ENCODE results near the gene CDC42EP3.
A peak's percentile ranks its signal among the peaks of the same experiment; 100 is the strongest.

Gene CDC42EP3

DNA sequence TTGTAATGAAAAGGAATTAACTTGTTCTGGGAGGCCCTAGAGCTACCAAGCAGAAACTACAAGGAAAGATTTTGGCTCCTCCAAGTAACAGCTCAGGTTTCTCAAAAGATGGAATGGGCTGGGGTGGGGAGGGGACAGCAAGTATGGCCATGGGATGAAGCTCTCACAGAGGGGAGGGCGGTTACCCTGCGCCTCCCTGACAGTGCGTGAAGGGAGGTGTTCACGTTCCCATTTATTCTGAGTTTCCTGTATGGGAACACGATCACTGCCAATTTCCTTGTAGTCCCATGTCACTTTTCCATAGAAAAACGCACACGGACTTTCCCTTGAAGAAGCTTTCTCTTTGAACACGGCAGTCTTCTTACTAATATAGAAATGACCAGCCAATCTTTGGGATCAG, 17.0 kb downstream of the CDC42EP3 start:
- Histone ChIP-seq H3K79me2 (ENCODE audit: low read length) (peaks cover 85% of the 10 kb centered on the region), H2AFZ (ENCODE audit: low read depth, low read length) (no peak overlapping the region), H3K36me3 (replicated peaks; ENCODE audit: low read depth, low read length) (peaks cover 19% of the 10 kb centered on the region), H3K27ac (ENCODE audit: low read length) (peak overlapping the region; percentile 95), H4K20me1 (ENCODE audit: insufficient read depth, low read length) (peaks cover 25% of the 10 kb centered on the region; the same call in 1 of the 2 replicates), H3K9me3 (ENCODE audit: insufficient read depth, low read length) (no peaks in the 10 kb centered on the region), H3K27me3 (ENCODE audit: low read depth, low read length) (no peaks in the 10 kb centered on the region), H3K4me1 (ENCODE audit: low read length) (peaks cover 85% of the 10 kb centered on the region), H3K4me2 (ENCODE audit: low read length) (peak overlapping the region; percentile 98), H3K9ac (ENCODE audit: low read length) (peak overlapping the region; percentile 82), H3K4me3 (ENCODE audit: low read length) (peak overlapping the region; percentile 75)
- TF ChIP-seq, protein P1, sequence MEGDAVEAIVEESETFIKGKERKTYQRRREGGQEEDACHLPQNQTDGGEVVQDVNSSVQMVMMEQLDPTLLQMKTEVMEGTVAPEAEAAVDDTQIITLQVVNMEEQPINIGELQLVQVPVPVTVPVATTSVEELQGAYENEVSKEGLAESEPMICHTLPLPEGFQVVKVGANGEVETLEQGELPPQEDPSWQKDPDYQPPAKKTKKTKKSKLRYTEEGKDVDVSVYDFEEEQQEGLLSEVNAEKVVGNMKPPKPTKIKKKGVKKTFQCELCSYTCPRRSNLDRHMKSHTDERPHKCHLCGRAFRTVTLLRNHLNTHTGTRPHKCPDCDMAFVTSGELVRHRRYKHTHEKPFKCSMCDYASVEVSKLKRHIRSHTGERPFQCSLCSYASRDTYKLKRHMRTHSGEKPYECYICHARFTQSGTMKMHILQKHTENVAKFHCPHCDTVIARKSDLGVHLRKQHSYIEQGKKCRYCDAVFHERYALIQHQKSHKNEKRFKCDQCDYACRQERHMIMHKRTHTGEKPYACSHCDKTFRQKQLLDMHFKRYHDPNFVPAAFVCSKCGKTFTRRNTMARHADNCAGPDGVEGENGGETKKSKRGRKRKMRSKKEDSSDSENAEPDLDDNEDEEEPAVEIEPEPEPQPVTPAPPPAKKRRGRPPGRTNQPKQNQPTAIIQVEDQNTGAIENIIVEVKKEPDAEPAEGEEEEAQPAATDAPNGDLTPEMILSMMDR (IDR thresholded peaks at IDR 0.05; ENCODE audit: low read depth, low read length), result no peak
- no peak for TF ChIP-seq EZH2phosphoT487 (IDR thresholded peaks at IDR 0.05; ENCODE audit: low read depth)

DNA sequence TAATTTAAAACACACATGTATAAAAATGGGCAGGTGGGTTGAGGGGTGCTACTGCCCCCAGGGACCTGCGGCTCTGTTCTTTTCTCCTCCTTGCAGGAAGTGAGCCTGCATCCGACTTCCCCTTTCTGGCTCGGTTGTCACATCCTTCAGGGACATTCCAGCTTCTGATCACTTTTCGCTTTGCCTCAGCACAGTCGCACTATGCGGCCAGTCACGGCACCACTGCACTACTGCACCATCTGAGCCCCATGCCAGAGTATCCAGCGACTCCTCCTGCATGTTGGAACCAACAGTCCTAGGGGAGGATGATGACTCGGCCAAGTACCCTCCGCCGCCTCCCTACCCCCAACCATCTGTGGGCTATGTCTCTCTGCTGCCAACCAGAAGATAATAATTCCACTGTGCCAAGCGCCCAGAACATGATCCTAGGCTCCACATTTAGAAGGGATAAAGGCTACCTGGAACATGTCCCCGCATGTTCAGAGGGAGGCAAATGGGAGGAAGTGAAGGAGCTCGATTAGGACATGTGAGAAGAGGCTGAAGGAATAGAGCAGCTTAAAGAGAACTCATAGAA, 17.6 kb downstream of the CDC42EP3 start:
- no peaks in the 10 kb centered on the region for H3K27me3 ChIP-seq (ENCODE audit: low read depth, low read length)
- H3K4me2 ChIP-seq (ENCODE audit: low read length), result peak overlapping the region; percentile 98
- peak overlapping the region; percentile 82 for H3K9ac ChIP-seq (ENCODE audit: low read length)
- no peak for TF ChIP-seq EZH2phosphoT487 (IDR thresholded peaks at IDR 0.05; ENCODE audit: low read depth)
- TF ChIP-seq, protein P1 (IDR thresholded peaks at IDR 0.05; ENCODE audit: low read depth, low read length), result 0 out of 2 replicates have a peak, but pooled peaks have one; percentile 5
- H4K20me1 ChIP-seq (ENCODE audit: insufficient read depth, low read length), result peaks cover 20% of the 10 kb centered on the region; the same call in 1 of the 2 replicates
- H3K79me2 ChIP-seq (ENCODE audit: low read length), result peaks cover 83% of the 10 kb centered on the region
- H3K27ac ChIP-seq (ENCODE audit: low read length), result peak overlapping the region; percentile 95
- H3K9me3 ChIP-seq (ENCODE audit: insufficient read depth, low read length), result no peaks in the 10 kb centered on the region
- H2AFZ ChIP-seq (ENCODE audit: low read depth, low read length), result no peak overlapping the region
- peak overlapping the region; percentile 75 for H3K4me3 ChIP-seq (ENCODE audit: low read length)
- peaks cover 79% of the 10 kb centered on the region for H3K4me1 ChIP-seq (ENCODE audit: low read length)
- H3K36me3 ChIP-seq (replicated peaks; ENCODE audit: low read depth, low read length), result peaks cover 19% of the 10 kb centered on the region

DNA sequence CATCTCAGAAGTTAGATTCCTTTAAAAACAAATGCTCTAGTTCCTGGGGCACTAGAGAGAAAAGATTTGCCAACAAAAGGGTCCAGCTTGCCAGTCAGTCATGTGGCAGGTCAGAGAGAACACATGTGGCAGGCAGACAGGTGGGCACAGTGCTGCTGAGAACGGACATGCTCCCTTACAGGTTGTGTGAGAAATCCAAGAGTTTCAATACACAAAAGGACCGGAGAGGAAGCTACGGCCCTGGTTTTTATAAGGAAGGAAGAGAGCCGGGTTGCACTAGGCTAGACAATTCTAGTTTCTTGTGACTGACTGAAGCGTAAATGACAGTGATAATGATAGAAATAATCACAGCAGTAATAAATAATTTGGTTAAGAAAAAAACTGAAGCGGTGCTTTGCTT, 18.3 kb downstream of the CDC42EP3 start:
- peak overlapping the region; percentile 98 for H3K4me2 ChIP-seq (ENCODE audit: low read length)
- no peak overlapping the region for H2AFZ ChIP-seq (ENCODE audit: low read depth, low read length)
- H3K4me1 ChIP-seq (ENCODE audit: low read length), result peaks cover 73% of the 10 kb centered on the region
- no peaks in the 10 kb centered on the region for H3K9me3 ChIP-seq (ENCODE audit: insufficient read depth, low read length)
- H3K27ac ChIP-seq (ENCODE audit: low read length), result peak overlapping the region; percentile 95
- peak overlapping the region; percentile 48 for H3K9ac ChIP-seq (ENCODE audit: low read length)
- peaks cover 12% of the 10 kb centered on the region; the same call in 1 of the 2 replicates for H4K20me1 ChIP-seq (ENCODE audit: insufficient read depth, low read length)
- H3K36me3 ChIP-seq (replicated peaks; ENCODE audit: low read depth, low read length), result peaks cover 22% of the 10 kb centered on the region
- peak overlapping the region; percentile 75 for H3K4me3 ChIP-seq (ENCODE audit: low read length)
- peaks cover 83% of the 10 kb centered on the region for H3K79me2 ChIP-seq (ENCODE audit: low read length)
- no peaks in the 10 kb centered on the region for H3K27me3 ChIP-seq (ENCODE audit: low read depth, low read length)
- TF ChIP-seq, protein P1 (IDR thresholded peaks at IDR 0.05; ENCODE audit: low read depth, low read length), result no peak
- TF ChIP-seq EZH2phosphoT487 (IDR thresholded peaks at IDR 0.05; ENCODE audit: low read depth), result no peak

DNA sequence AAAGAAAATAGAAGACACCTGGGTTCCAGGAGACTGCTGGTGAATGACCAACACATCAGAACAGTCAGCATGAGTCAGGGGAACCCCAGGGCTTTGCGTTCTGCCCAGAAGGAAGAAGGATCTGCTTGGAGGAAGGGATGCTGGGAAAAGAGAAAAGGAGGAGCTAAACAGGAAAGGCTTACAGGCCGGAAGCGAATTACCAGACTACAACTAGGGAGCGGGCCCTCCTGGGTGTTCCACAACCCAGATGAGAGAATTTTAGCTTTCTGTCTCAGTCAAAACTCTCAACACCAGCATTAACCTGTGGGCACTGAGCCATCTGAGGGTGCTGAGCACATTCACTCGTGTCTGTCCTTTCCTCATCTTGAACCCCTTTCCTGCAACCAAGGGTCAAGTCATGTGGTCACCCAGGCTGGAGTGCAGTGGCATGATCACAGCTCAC, 19.2 kb downstream of the CDC42EP3 start:
- H3K79me2 ChIP-seq (ENCODE audit: low read length), result peaks cover 83% of the 10 kb centered on the region
- no peak overlapping the region for H2AFZ ChIP-seq (ENCODE audit: low read depth, low read length)
- no peaks in the 10 kb centered on the region for H3K27me3 ChIP-seq (ENCODE audit: low read depth, low read length)
- H3K9ac ChIP-seq (ENCODE audit: low read length), result peak overlapping the region; percentile 48; the same call in 1 of the 2 replicates
- H3K36me3 ChIP-seq (replicated peaks; ENCODE audit: low read depth, low read length), result peaks cover 25% of the 10 kb centered on the region
- H4K20me1 ChIP-seq (ENCODE audit: insufficient read depth, low read length), result peaks cover 6% of the 10 kb centered on the region; the same call in 1 of the 2 replicates
- no peaks in the 10 kb centered on the region for H3K9me3 ChIP-seq (ENCODE audit: insufficient read depth, low read length)
- H3K4me2 ChIP-seq (ENCODE audit: low read length), result peak overlapping the region; percentile 98
- no peak for TF ChIP-seq EZH2phosphoT487 (IDR thresholded peaks at IDR 0.05; ENCODE audit: low read depth)
- TF ChIP-seq, protein P1 (IDR thresholded peaks at IDR 0.05; ENCODE audit: low read depth, low read length), result no peak
- H3K4me1 ChIP-seq (ENCODE audit: low read length), result peaks cover 64% of the 10 kb centered on the region
- peak overlapping the region; percentile 95 for H3K27ac ChIP-seq (ENCODE audit: low read length)
- peak overlapping the region; percentile 75; the same call in 1 of the 2 replicates for H3K4me3 ChIP-seq (ENCODE audit: low read length)

Data from OCI-LY3 (cell line).